Endothelial cell of umbilical vein (primary cell): ENCODE measurements around the gene RPS6KA6.

ENCODE experiments used
- CTCF ChIP-seq, 2 donors: IDR thresholded peaks; 1 replicate in 1 of 2; 2 replicates in 1 of 2; pipeline ENCODE4 v1.5.1; 2011; ENCODE audit warnings: low read length in 2 of 2, mild to moderate bottlenecking in 2 of 2, moderate library complexity in 2 of 2, control low read depth in 1 of 2, inconsistent platforms in 1 of 2, low read depth in 1 of 2; ENCODE audit not compliant: insufficient read depth in 1 of 2; ENCODE audit errors: extremely low read depth in 1 of 2
- FOS ChIP-seq: IDR thresholded peaks from 2 replicates; pipeline ENCODE4 v1.6.1; 2011; ENCODE audit warnings: mild to moderate bottlenecking, low read length, moderate library complexity, borderline replicate concordance; ENCODE audit not compliant: insufficient read depth
- GATA2 ChIP-seq: IDR thresholded peaks from 2 replicates; pipeline ENCODE4 v1.7.0; 2011; ENCODE audit warnings: low read depth, mild to moderate bottlenecking, moderate library complexity, mixed read lengths, low read length; ENCODE audit not compliant: insufficient read length, insufficient read depth
- POLR2A ChIP-seq: IDR thresholded peaks from 2 replicates; pipeline ENCODE4 v1.6.1; 2012; ENCODE audit warnings: low read depth, mild to moderate bottlenecking, control low read depth, low read length
- POLR2AphosphoS5 ChIP-seq: IDR thresholded peaks from 2 replicates; pipeline ENCODE4 v1.6.1; 2012; ENCODE audit warnings: low read depth, mild to moderate bottlenecking, control low read depth, low read length, moderate library complexity; ENCODE audit not compliant: insufficient read depth
- TF ChIP-seq, protein P1 (sequence below): IDR thresholded peaks from 2 replicates; pipeline ENCODE4 v1.6.1; 2011; ENCODE audit not compliant: insufficient read depth, insufficient read length

GRCh38 chrX:84224741-84225140, 36.7 kb upstream of the RPS6KA6 start:
- TF ChIP-seq FOS (no peak), CTCF (IDR thresholded peaks at IDR 0.05; ENCODE audit: extremely low read depth in 1 of 2, insufficient read depth in 1 of 2, low read depth in 1 of 2, low read length in 2 of 2) (no peak), GATA2 (no peak), POLR2AphosphoS5 (no peak), POLR2A (no peak)
- TF ChIP-seq, protein P1, sequence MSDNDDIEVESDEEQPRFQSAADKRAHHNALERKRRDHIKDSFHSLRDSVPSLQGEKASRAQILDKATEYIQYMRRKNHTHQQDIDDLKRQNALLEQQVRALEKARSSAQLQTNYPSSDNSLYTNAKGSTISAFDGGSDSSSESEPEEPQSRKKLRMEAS, result no peak
